Activated naive CD4-positive, alpha-beta T cell treated with anti-CD3 and anti-CD28 coated beads, Interleukin-2, amount 50 U/mL, for 72 hours (primary cell): ENCODE measurements around the gene LCN6. TPM values are rescaled to one million over a fixed set of nuclear protein-coding genes. Genes with fewer than 3 reads are reported as not detected.

Experiments
- ATAC-seq, 2 donors: fragments of 150-1000 bp; cut with Tn5 transposase; 2 replicates each; pipeline ENCODE4 v1.10.0; 2021; ENCODE audit warnings: mild to moderate bottlenecking in 2 of 2, moderate library complexity in 2 of 2
- DNase-seq, 2 donors: peaks; one replicate each; pipeline ENCODE4 v3.0.0; 2021 to 2022; ENCODE audit warnings: low spot score in 2 of 2
- H3K27ac Mint-ChIP-seq, 2 donors: one replicate each; pipeline ENCODE4 v1.8.0; 2022; ENCODE audit warnings: mild to moderate bottlenecking in 2 of 2, mixed read lengths in 2 of 2
- H3K36me3 Mint-ChIP-seq, 2 donors: one replicate each; pipeline ENCODE4 v1.8.0; 2022; ENCODE audit warnings: mixed read lengths in 2 of 2
- H3K9me3 Mint-ChIP-seq, 2 donors: one replicate each; pipeline ENCODE4 v1.8.0; 2022; ENCODE audit warnings: mixed read lengths in 2 of 2
- total RNA-seq, 2 donors: library from RNA; stranded (reverse); gene quantifications; one replicate each; pipeline ENCODE4 v1.2.3, GENCODE V29; 2022

LCN6 gene
- total RNA-seq, 2 donors from 2014 or later, result not detected

GRCh38 chr9:136754626-136755301 is 6.4 kb upstream of the LCN6 start:
- Mint-ChIP-seq H3K9me3 (peaks cover 20 to 22% of the 10 kb centered on the region in 2 donors), H3K27ac (no peak overlapping the region), H3K36me3 (peaks cover 27 to 36% of the 10 kb centered on the region in 2 donors)
- DNase-seq, result no peak
- ATAC-seq, result no peak

GRCh38 chr9:136754059-136754572 is 5.8 kb upstream of the LCN6 start:
- ATAC-seq (no peak), DNase-seq (no peak)
- H3K27ac Mint-ChIP-seq, result no peak overlapping the region
- H3K9me3 Mint-ChIP-seq, result peaks cover 20 to 22% of the 10 kb centered on the region in 2 donors
- H3K36me3 Mint-ChIP-seq, result peaks cover 27 to 36% of the 10 kb centered on the region in 2 donors

GRCh38 chr9:136753371-136754058 is 5.2 kb upstream of the LCN6 start:
- H3K9me3 Mint-ChIP-seq, result peaks cover 20 to 22% of the 10 kb centered on the region in 2 donors
- no peak overlapping the region for H3K27ac Mint-ChIP-seq
- ATAC-seq (no peak), DNase-seq (no peak)
- peaks cover 27 to 36% of the 10 kb centered on the region in 2 donors for H3K36me3 Mint-ChIP-seq

GRCh38 chr9:136751814-136752213 is 3.5 kb upstream of the LCN6 start:
- Mint-ChIP-seq H3K9me3 (peaks cover 20 to 22% of the 10 kb centered on the region in 2 donors), H3K27ac (no peak overlapping the region), H3K36me3 (peaks cover 27 to 36% of the 10 kb centered on the region in 2 donors)
- ATAC-seq (no peak), DNase-seq (no peak)

GRCh38 chr9:136751244-136751643 is 2.9 kb upstream of the LCN6 start:
- no peak overlapping the region for H3K27ac Mint-ChIP-seq
- H3K9me3 Mint-ChIP-seq, result peaks cover 19 to 22% of the 10 kb centered on the region in 2 donors
- peaks cover 26 to 34% of the 10 kb centered on the region in 2 donors for H3K36me3 Mint-ChIP-seq
- ATAC-seq, result no peak
- DNase-seq, result no peak

- ATAC-seq (peak; percentile 95 to 98), DNase-seq (no peak)
- H3K27ac Mint-ChIP-seq, result peak overlapping the region in 1 of 2 donors; percentile 34
- H3K9me3 Mint-ChIP-seq, result peaks cover 15 to 20% of the 10 kb centered on the region in 2 donors
- H3K36me3 Mint-ChIP-seq, result peaks cover 18 to 26% of the 10 kb centered on the region in 2 donors
Measured at GRCh38 chr9:136750526-136750925, 2.2 kb upstream of the LCN6 start.

- H3K36me3 Mint-ChIP-seq, result peaks cover 16 to 23% of the 10 kb centered on the region in 2 donors
- ATAC-seq, result no peak
- H3K27ac Mint-ChIP-seq, result no peak overlapping the region
- DNase-seq, result no peak
- peaks cover 13 to 17% of the 10 kb centered on the region in 2 donors for H3K9me3 Mint-ChIP-seq
Measured at GRCh38 chr9:136748666-136749611, 614 bp upstream of the LCN6 start.

- Mint-ChIP-seq H3K9me3 (peaks cover 8 to 12% of the 10 kb centered on the region in 2 donors), H3K36me3 (peaks cover 10 to 16% of the 10 kb centered on the region in 2 donors), H3K27ac (no peak overlapping the region)
- DNase-seq (no peak), ATAC-seq (no peak)
Measured at GRCh38 chr9:136747161-136748060, 914 bp downstream of the LCN6 start.

GRCh38 chr9:136746621-136747020 is 1.7 kb downstream of the LCN6 start:
- Mint-ChIP-seq H3K27ac (no peak overlapping the region), H3K9me3 (peaks cover 2 to 6% of the 10 kb centered on the region in 2 donors), H3K36me3 (peaks cover 2 to 9% of the 10 kb centered on the region in 2 donors)
- ATAC-seq, result no peak
- no peak for DNase-seq

- ATAC-seq, result no peak
- Mint-ChIP-seq H3K27ac (no peak overlapping the region), H3K36me3 (peaks cover 0 to 7% of the 10 kb centered on the region in 2 donors), H3K9me3 (peaks cover 0 to 5% of the 10 kb centered on the region in 2 donors)
- no peak for DNase-seq
Measured at GRCh38 chr9:136746155-136746490, 2.2 kb downstream of the LCN6 start.

- no peak for ATAC-seq
- no peak overlapping the region for H3K27ac Mint-ChIP-seq
Measured at GRCh38 chr9:136745389-136746154, 2.8 kb downstream of the LCN6 start.

GRCh38 chr9:136744773-136745172 is 3.6 kb downstream of the LCN6 start:
- Mint-ChIP-seq H3K27ac (no peak overlapping the region), H3K9me3 (no peaks in the 10 kb centered on the region), H3K36me3 (no peaks in the 10 kb centered on the region)
- no peak for ATAC-seq
- no peak for DNase-seq

More at GRCh38 chr9:136745389-136746154, 2.8 kb downstream of the LCN6 start:
- no peak for DNase-seq
- Mint-ChIP-seq H3K36me3 (peaks cover 0 to 2% of the 10 kb centered on the region in 2 donors), H3K9me3 (peaks cover 0 to 2% of the 10 kb centered on the region in 2 donors)

GRCh38 chr9:136743639-136744211 is 4.6 kb downstream of the LCN6 start:
- no peak for ATAC-seq
- no peaks in the 10 kb centered on the region for H3K9me3 Mint-ChIP-seq

GRCh38 chr9:136742591-136743391 is 5.5 kb downstream of the LCN6 start, which contains the start of gene LCN10:
Gene LCN10 (minus strand): TSS chr9:136742940. CDS start chr9:136742903, 37 bp downstream.
- Mint-ChIP-seq H3K9me3 (no peaks in the 10 kb centered on the region), H3K36me3 (no peaks in the 10 kb centered on the region), H3K27ac (no peak within 1 kb of the TSS)
- no peak for DNase-seq
- ATAC-seq, result peak in 1 of 2 donors; percentile 23

More at GRCh38 chr9:136743639-136744211, 4.6 kb downstream of the LCN6 start:
- no peak for DNase-seq
- Mint-ChIP-seq H3K36me3 (no peaks in the 10 kb centered on the region), H3K27ac (no peak overlapping the region)
